ENCODE measurements around the gene INTS15.

- TF ChIP-seq POLR2A (IDR thresholded peaks at IDR 0.05), result no peak
- no peak for TF ChIP-seq CTCF (IDR thresholded peaks at IDR 0.05)
Observed at GRCh38 chr7:6618621-6619020, 28.8 kb downstream of the INTS15 start.
